ENCODE measurements around the gene HMG20A.

- TF ChIP-seq, protein P1, sequence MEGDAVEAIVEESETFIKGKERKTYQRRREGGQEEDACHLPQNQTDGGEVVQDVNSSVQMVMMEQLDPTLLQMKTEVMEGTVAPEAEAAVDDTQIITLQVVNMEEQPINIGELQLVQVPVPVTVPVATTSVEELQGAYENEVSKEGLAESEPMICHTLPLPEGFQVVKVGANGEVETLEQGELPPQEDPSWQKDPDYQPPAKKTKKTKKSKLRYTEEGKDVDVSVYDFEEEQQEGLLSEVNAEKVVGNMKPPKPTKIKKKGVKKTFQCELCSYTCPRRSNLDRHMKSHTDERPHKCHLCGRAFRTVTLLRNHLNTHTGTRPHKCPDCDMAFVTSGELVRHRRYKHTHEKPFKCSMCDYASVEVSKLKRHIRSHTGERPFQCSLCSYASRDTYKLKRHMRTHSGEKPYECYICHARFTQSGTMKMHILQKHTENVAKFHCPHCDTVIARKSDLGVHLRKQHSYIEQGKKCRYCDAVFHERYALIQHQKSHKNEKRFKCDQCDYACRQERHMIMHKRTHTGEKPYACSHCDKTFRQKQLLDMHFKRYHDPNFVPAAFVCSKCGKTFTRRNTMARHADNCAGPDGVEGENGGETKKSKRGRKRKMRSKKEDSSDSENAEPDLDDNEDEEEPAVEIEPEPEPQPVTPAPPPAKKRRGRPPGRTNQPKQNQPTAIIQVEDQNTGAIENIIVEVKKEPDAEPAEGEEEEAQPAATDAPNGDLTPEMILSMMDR (IDR thresholded peaks at IDR 0.05), result no peak
- TF ChIP-seq POLR2A (IDR thresholded peaks at IDR 0.05) (no peak), POLR2AphosphoS5 (IDR thresholded peaks at IDR 0.05; ENCODE audit: insufficient read depth in 1 of 2, low read depth in 1 of 2) (no peak)
These were observed 89.7 kb downstream of the HMG20A start for GRCh38 chr15:77510066-77511057.
